HFFc6 (cell line): ENCODE data around the gene OR10J4. TPM values are rescaled to one million over a fixed set of nuclear protein-coding genes. Genes with fewer than 3 reads are reported as not detected.
"Not testable (repeated sequence)": the region's sequence is repeated elsewhere in the genome, so short reads cannot be mapped to it uniquely, and the experiment has no call there.

Experiments
- DNase-seq: peaks from one replicate; pipeline ENCODE4 v3.0.0-alpha.2; 2018
- H3K27ac Mint-ChIP-seq: 2 replicates; pipeline ENCODE4 v1.8.0; 2020; ENCODE audit warnings: mild to moderate bottlenecking, mixed read lengths
- H3K27me3 Mint-ChIP-seq: 2 replicates; pipeline ENCODE4 v1.8.0; 2021; ENCODE audit warnings: mild to moderate bottlenecking, moderate library complexity, mixed read lengths; ENCODE audit not compliant: insufficient read depth
- H3K36me3 Mint-ChIP-seq: 2 replicates; pipeline ENCODE4 v1.8.0; 2021; ENCODE audit warnings: low read depth, mixed read lengths
- H3K4me1 Mint-ChIP-seq: 2 replicates; pipeline ENCODE4 v1.8.0; 2020; ENCODE audit warnings: low read depth, mixed read lengths
- H3K4me3 Mint-ChIP-seq: 2 replicates; pipeline ENCODE4 v1.8.0; 2020; ENCODE audit warnings: mild to moderate bottlenecking, moderate library complexity, mixed read lengths
- H3K9me3 Mint-ChIP-seq: 2 replicates; pipeline ENCODE4 v1.8.0; 2020; ENCODE audit warnings: mild to moderate bottlenecking, mixed read lengths
- CTCF ChIP-seq: fragments of 200-600 bp; sonication (generic); IDR thresholded peaks from 2 replicates; pipeline ENCODE4 v1.5.0; 2021; ENCODE audit warnings: antibody characterized with exemption, mild to moderate bottlenecking
- total RNA-seq, 6 experiments: library from RNA; stranded (reverse); fragmentation: NEBNext Ultra II Directional; extraction: Animal tissue kit (Norgen Biotek cat#: 25700); gene quantifications; 2 replicates in 1 of 6; 3 replicates in 5 of 6; pipeline ENCODE4 v1.2.3, GENCODE V29; 2021

Gene OR10J4
- total RNA-seq, 6 experiments from 2014 or later, result not detected

- Mint-ChIP-seq H3K9me3 (no peaks in the 10 kb centered on the region), H3K4me1 (peaks cover 86% of the 10 kb centered on the region), H3K36me3 (peaks cover 6% of the 10 kb centered on the region; the same call in 1 of the 2 replicates), H3K27me3 (no peaks in the 10 kb centered on the region; the same call in 1 of the 2 replicates), H3K4me3 (no peak overlapping the region), H3K27ac (peak overlapping the region; percentile 25; the same call in 1 of the 2 replicates)
- no peak for DNase-seq
- no peak for TF ChIP-seq CTCF
These were observed 10.4 kb downstream of the OR10J4 start for GRCh38 chr1:159442428-159442827.

GRCh38 chr1:159443066-159443750 lies 11.2 kb downstream of the OR10J4 start:
- H3K9me3 Mint-ChIP-seq, result peaks cover 8% of the 10 kb centered on the region
- no peak overlapping the region for H3K4me3 Mint-ChIP-seq
- no peak for DNase-seq
- H3K27me3 Mint-ChIP-seq, result no peaks in the 10 kb centered on the region; the same call in 1 of the 2 replicates
- peaks cover 88% of the 10 kb centered on the region for H3K4me1 Mint-ChIP-seq
- H3K36me3 Mint-ChIP-seq, result peaks cover 10% of the 10 kb centered on the region
- TF ChIP-seq CTCF, result no peak
- H3K27ac Mint-ChIP-seq, result no peak overlapping the region

- Mint-ChIP-seq H3K9me3 (peaks cover 12% of the 10 kb centered on the region), H3K36me3 (peaks cover 14% of the 10 kb centered on the region)
These were observed 12.5 kb downstream of the OR10J4 start for GRCh38 chr1:159444511-159444910.

GRCh38 chr1:159448181-159448580 lies 16.2 kb downstream of the OR10J4 start:
- H3K4me1 Mint-ChIP-seq, result peaks cover 38% of the 10 kb centered on the region
- no peak for TF ChIP-seq CTCF
- H3K27me3 Mint-ChIP-seq, result no peaks in the 10 kb centered on the region
- DNase-seq, result no peak
- H3K36me3 Mint-ChIP-seq, result peaks cover 12% of the 10 kb centered on the region
- no peak overlapping the region for H3K27ac Mint-ChIP-seq
- H3K4me3 Mint-ChIP-seq, result no peak overlapping the region
- H3K9me3 Mint-ChIP-seq, result peaks cover 23% of the 10 kb centered on the region

More at GRCh38 chr1:159444511-159444910, 12.5 kb downstream of the OR10J4 start:
- Mint-ChIP-seq H3K4me3 (no peak overlapping the region), H3K27ac (no peak overlapping the region), H3K4me1 (peaks cover 75% of the 10 kb centered on the region), H3K27me3 (no peaks in the 10 kb centered on the region; the same call in 1 of the 2 replicates)
- TF ChIP-seq CTCF, result no peak
- no peak for DNase-seq

- not testable (repeated sequence) for H3K27me3 Mint-ChIP-seq, H3K27ac Mint-ChIP-seq, DNase-seq, H3K4me3 Mint-ChIP-seq
- H3K9me3 Mint-ChIP-seq, result peaks cover 29% of the 10 kb centered on the region
- peaks cover 26% of the 10 kb centered on the region for H3K4me1 Mint-ChIP-seq
- peaks cover 20% of the 10 kb centered on the region for H3K36me3 Mint-ChIP-seq
These were observed 17.6 kb downstream of the OR10J4 start for GRCh38 chr1:159449605-159450004.

GRCh38 chr1:159459551-159459950 lies 27.5 kb downstream of the OR10J4 start:
- H3K4me1 Mint-ChIP-seq, result peaks cover 17% of the 10 kb centered on the region; the same call in 1 of the 2 replicates
- H3K36me3 Mint-ChIP-seq, result peaks cover 21% of the 10 kb centered on the region
- H3K27ac Mint-ChIP-seq, result no peak overlapping the region
- no peak overlapping the region for H3K4me3 Mint-ChIP-seq
- DNase-seq, result no peak
- TF ChIP-seq CTCF, result no peak
- peaks cover 21% of the 10 kb centered on the region for H3K9me3 Mint-ChIP-seq
- no peaks in the 10 kb centered on the region for H3K27me3 Mint-ChIP-seq
